Measurements from ENCODE around the gene ELL.
A peak's percentile ranks its signal among the peaks of the same experiment; 100 is the strongest.

Gene ELL

GRCh38 chr19:18417250-18418028, 104.4 kb downstream of the ELL start:
- ATAC-seq, result peak; percentile 70
- TF ChIP-seq BACH2 (CRISPR knock-in tag; IDR thresholded peaks at IDR 0.05; ENCODE audit: borderline replicate concordance) (no peak), PPARA (CRISPR knock-in tag; IDR thresholded peaks at IDR 0.05; ENCODE audit: borderline replicate concordance) (no peak), CSDC2 (CRISPR knock-in tag; IDR thresholded peaks at IDR 0.05) (0 out of 2 replicates have a peak, but pooled peaks have one; percentile 64), ESRRG (CRISPR knock-in tag; IDR thresholded peaks at IDR 0.05) (no peak), ARNTL (CRISPR knock-in tag; IDR thresholded peaks at IDR 0.05; ENCODE audit: borderline replicate concordance, low read depth) (no peak), CSRNP3 (CRISPR knock-in tag; IDR thresholded peaks at IDR 0.05) (no peak), ZNF565 (CRISPR knock-in tag; conservative IDR thresholded peaks at IDR 0.05; ENCODE audit: low read depth) (no peak), ZC3H10 (CRISPR knock-in tag; IDR thresholded peaks at IDR 0.05) (no peak), TSHZ2 (CRISPR knock-in tag; IDR thresholded peaks at IDR 0.05) (no peak), TOX (CRISPR knock-in tag; IDR thresholded peaks at IDR 0.05; ENCODE audit: borderline replicate concordance) (no peak), GLIS3 (CRISPR knock-in tag; IDR thresholded peaks at IDR 0.05) (no peak), ZFP3 (CRISPR knock-in tag; IDR thresholded peaks at IDR 0.05) (0 out of 2 replicates have a peak, but pooled peaks have one; percentile 37), TCF4 (CRISPR knock-in tag; IDR thresholded peaks at IDR 0.05; ENCODE audit: borderline replicate concordance) (no peak), PATZ1 (CRISPR knock-in tag; IDR thresholded peaks at IDR 0.05; ENCODE audit: borderline replicate concordance) (peak; percentile 98), ISL1 (CRISPR knock-in tag; IDR thresholded peaks at IDR 0.05) (no peak), ZFP30 (CRISPR knock-in tag; IDR thresholded peaks at IDR 0.05) (no peak), CREB5 (CRISPR knock-in tag; IDR thresholded peaks at IDR 0.05; ENCODE audit: low read depth) (no peak), OSR1 (CRISPR knock-in tag; IDR thresholded peaks at IDR 0.05) (no peak)

GRCh38 chr19:18416778-18417249, 105.1 kb downstream of the ELL start:
- TF ChIP-seq SNAI2 (CRISPR knock-in tag; IDR thresholded peaks at IDR 0.05) (no peak), ZFP3 (CRISPR knock-in tag; IDR thresholded peaks at IDR 0.05) (peak; percentile 24; the same call in 1 of the 2 replicates), GLIS3 (CRISPR knock-in tag; IDR thresholded peaks at IDR 0.05) (no peak), CSRNP3 (CRISPR knock-in tag; IDR thresholded peaks at IDR 0.05) (no peak), ZNF8 (CRISPR knock-in tag; IDR thresholded peaks at IDR 0.05) (no peak), PATZ1 (CRISPR knock-in tag; IDR thresholded peaks at IDR 0.05; ENCODE audit: borderline replicate concordance) (peak; percentile 73), ZNF565 (CRISPR knock-in tag; conservative IDR thresholded peaks at IDR 0.05; ENCODE audit: low read depth) (no peak), ESRRG (CRISPR knock-in tag; IDR thresholded peaks at IDR 0.05) (no peak), TSHZ2 (CRISPR knock-in tag; IDR thresholded peaks at IDR 0.05) (no peak), ZFP30 (CRISPR knock-in tag; IDR thresholded peaks at IDR 0.05) (no peak), RARB (CRISPR knock-in tag; IDR thresholded peaks at IDR 0.05) (no peak), CSDC2 (CRISPR knock-in tag; IDR thresholded peaks at IDR 0.05) (no peak), TOX (CRISPR knock-in tag; IDR thresholded peaks at IDR 0.05; ENCODE audit: borderline replicate concordance) (no peak), ZC3H10 (CRISPR knock-in tag; IDR thresholded peaks at IDR 0.05) (no peak), ISL1 (CRISPR knock-in tag; IDR thresholded peaks at IDR 0.05) (no peak)
- peak; percentile 78 for ATAC-seq

All from SK-N-SH treated with all-trans-retinoic acid at 6 μM for 48 hours (cell line).